HCT116 (cell line): ENCODE data around the gene CTTNBP2NL. TPM values are rescaled to one million over a fixed set of nuclear protein-coding genes. Genes with fewer than 3 reads are reported as not detected.
"Not testable (repeated sequence)": the region's sequence is repeated elsewhere in the genome, so short reads cannot be mapped to it uniquely, and the experiment has no call there.

ENCODE experiments used
- ATAC-seq: fragments of 200-7000 bp; cut with Tn5 transposase; 2 replicates; pipeline ENCODE4 v1.9.1; 2020; ENCODE audit warnings: mild to moderate bottlenecking, moderate library complexity
- BruUV-seq: library from RNA; stranded (reverse); fragments of 400-500 nt; replicated peaks from 2 replicates; lab custom pipeline; 2021; lab: Mats Ljungman, UMichigan
- CTCF ChIA-PET: fragments of 300-600 bp; sonication (Branson Sonifier 250); formaldehyde crosslinking; loops from one replicate; lab custom pipeline; 2021; ENCODE audit warnings: antibody characterized with exemption; lab: Charles Lee
- POLR2A ChIA-PET: fragments of 300-600, 350-600 bp; sonication (Branson Sonifier 250); formaldehyde crosslinking; loops from one replicate; lab custom pipeline; 2021; ENCODE audit warnings: antibody characterized with exemption; lab: Charles Lee
- RAD21 ChIA-PET, 2 experiments: fragments of 300-600 bp; sonication (Branson Sonifier 250); formaldehyde crosslinking; loops; one replicate each; lab custom pipeline; 2023; ENCODE audit warnings: low total read pairs in 2 of 2; ENCODE audit not compliant: uncharacterized antibody in 2 of 2, unreplicated experiment in 2 of 2, low non-redundant PET in 1 of 2; lab: Charles Lee
- DNase-seq: peaks from one replicate; pipeline ENCODE4 v3.0.0-alpha.2; 2010; ENCODE audit warnings: low read depth, low spot score
- H2AFZ ChIP-seq: fragments of 200-600 bp; shearing (Covaris generic), sonication (generic); 2 replicates; pipeline ENCODE4 v1.6.1; 2017; ENCODE audit warnings: low read depth, mixed run types, mixed read lengths, antibody characterized with exemption, low read length; ENCODE audit not compliant: poor library complexity, severe bottlenecking
- H3K27ac ChIP-seq: 2 replicates; pipeline ENCODE4 v1.5.1; 2012; ENCODE audit warnings: low read depth, low read length
- H3K27me3 ChIP-seq: fragments of 200-600 bp; sonication (generic); 2 replicates; pipeline ENCODE4 v1.6.1; 2016; ENCODE audit warnings: mixed run types, low read length, mixed read lengths; ENCODE audit not compliant: insufficient read depth
- H3K36me3 ChIP-seq, 2 experiments: fragments of 200-500 bp in 1 of 2; fragments of 200-600 bp in 1 of 2; sonication (Bioruptor generic) in 1 of 2; sonication (generic) in 1 of 2; 2 replicates each; pipeline versions ENCODE4 v1.5.1 to v1.6.1; 2014 to 2016; ENCODE audit warnings: low read length in 2 of 2, inconsistent platforms in 1 of 2, mixed read lengths in 1 of 2, mixed run types in 1 of 2; ENCODE audit not compliant: insufficient read depth in 2 of 2, control insufficient read depth in 1 of 2
- H3K4me1 ChIP-seq, 2 experiments: fragments of 200-600 bp in 1 of 2; sonication (generic) in 1 of 2; 2 replicates each; pipeline versions ENCODE4 v1.5.1 to v1.6.1; 2012 to 2017; ENCODE audit warnings: low read length in 2 of 2, inconsistent platforms in 1 of 2, mild to moderate bottlenecking in 1 of 2, mixed read lengths in 1 of 2, mixed run types in 1 of 2, moderate library complexity in 1 of 2; ENCODE audit not compliant: insufficient read depth in 2 of 2, control insufficient read depth in 1 of 2
- H3K4me2 ChIP-seq: fragments of 200-600 bp; sonication (generic); 2 replicates; pipeline ENCODE4 v1.6.1; 2017; ENCODE audit warnings: mixed run types, low read length, mixed read lengths
- H3K4me3 ChIP-seq, 2 experiments: fragments of 200-600 bp in 1 of 2; sonication (generic) in 1 of 2; replicated peaks in 1 of 2; 2 replicates each; pipeline ENCODE4 v1.5.1; 2011 to 2016; ENCODE audit warnings: low read length in 2 of 2, control low read depth in 1 of 2, low read depth in 1 of 2, mild to moderate bottlenecking in 1 of 2, mixed read lengths in 1 of 2, mixed run types in 1 of 2
- H3K79me2 ChIP-seq: fragments of 200-600 bp; sonication (generic); 2 replicates; pipeline ENCODE4 v1.6.1; 2017; ENCODE audit warnings: mild to moderate bottlenecking, mixed run types, low read length, moderate library complexity, mixed read lengths; ENCODE audit not compliant: insufficient read depth
- H3K9ac ChIP-seq: fragments of 200-600 bp; sonication (generic); 2 replicates; pipeline ENCODE4 v1.6.1; 2016; ENCODE audit warnings: low read length, mixed read lengths
- H3K9me2 ChIP-seq: fragments of 200-600 bp; sonication (generic), shearing (Covaris generic); 2 replicates; pipeline ENCODE4 v1.6.1; 2017; ENCODE audit warnings: mixed run types, mild to moderate bottlenecking, moderate library complexity; ENCODE audit not compliant: insufficient read depth
- H3K9me3 ChIP-seq, 2 experiments: fragments of 200-500 bp in 1 of 2; fragments of 200-600 bp in 1 of 2; sonication (Bioruptor generic) in 1 of 2; sonication (generic) in 1 of 2; 2 replicates each; pipeline ENCODE4 v1.6.1; 2014 to 2017; ENCODE audit warnings: low read length in 2 of 2, mixed read lengths in 2 of 2, inconsistent platforms in 1 of 2, low read depth in 1 of 2, mild to moderate bottlenecking in 1 of 2, mixed run types in 1 of 2, moderate library complexity in 1 of 2; ENCODE audit not compliant: control insufficient read depth in 1 of 2, insufficient read depth in 1 of 2
- H4K20me1 ChIP-seq: fragments of 200-600 bp; sonication (generic), shearing (Covaris generic); 2 replicates; pipeline ENCODE4 v1.6.1; 2017; ENCODE audit warnings: mixed run types, mild to moderate bottlenecking, moderate library complexity; ENCODE audit not compliant: insufficient read depth
- EGR1 ChIP-seq: IDR thresholded peaks from 2 replicates; pipeline ENCODE4 v1.6.1; 2012; ENCODE audit warnings: low read depth
- EZH2 ChIP-seq: fragments of 200-600 bp; sonication (generic); IDR thresholded peaks from 2 replicates; pipeline ENCODE4 v1.6.1; 2017; ENCODE audit warnings: antibody characterized with exemption, mixed run types
- FOSL1 ChIP-seq: IDR thresholded peaks from 2 replicates; pipeline ENCODE4 v1.6.1; 2012; ENCODE audit warnings: low read depth
- POLR2AphosphoS5 ChIP-seq: IDR thresholded peaks from 2 replicates; pipeline ENCODE4 v1.6.1; 2011; ENCODE audit warnings: mild to moderate bottlenecking, low read depth, low read length, moderate library complexity
- TCF7L2 ChIP-seq: IDR thresholded peaks from 2 replicates; pipeline ENCODE4 v1.7.0; 2011; ENCODE audit warnings: borderline replicate concordance, inconsistent platforms; ENCODE audit not compliant: insufficient read depth, insufficient read length; ENCODE audit errors: extremely low read depth
- ZBTB33 ChIP-seq: IDR thresholded peaks from 2 replicates; pipeline ENCODE4 v1.6.1; 2011; ENCODE audit warnings: mild to moderate bottlenecking, low read length, moderate library complexity; ENCODE audit not compliant: insufficient replicate concordance; ENCODE audit errors: extremely low read depth
- ZNF274 ChIP-seq: fragments of 200-500 bp; sonication (Bioruptor generic); IDR thresholded peaks from 2 replicates; pipeline ENCODE4 v1.6.1; 2014; ENCODE audit warnings: mild to moderate bottlenecking, low read depth, low read length, inconsistent platforms
- intact Hi-C: fragments of 100-400 bp; cut with micrococcal nuclease; formaldehyde crosslinking; loops from 2 replicates; pipeline ENCODE4 v1.10.0; 2022
- total RNA-seq: library from RNA; stranded (reverse); gene quantifications from one replicate; pipeline ENCODE4 v1.2.1, GENCODE V29; 2021; ENCODE audit not compliant: unreplicated experiment

CTTNBP2NL gene
- total RNA-seq, 1 experiment from 2014 or later = 18.0 TPM

- CTCF ChIA-PET, H3K4me3 ChIP-seq, H3K27ac ChIP-seq, H3K9ac ChIP-seq, H3K79me2 ChIP-seq, H3K36me3 ChIP-seq, H3K9me3 ChIP-seq, H3K9me2 ChIP-seq, H2AFZ ChIP-seq, BruUV-seq, DNase-seq, H3K27me3 ChIP-seq, intact Hi-C loops, RAD21 ChIA-PET, H4K20me1 ChIP-seq, H3K4me2 ChIP-seq, H3K4me1 ChIP-seq, ATAC-seq, POLR2A ChIA-PET: not testable (repeated sequence)
Measured at GRCh38 chr1:112423666-112424065, 27.7 kb downstream of the CTTNBP2NL start.

- no peaks in the 10 kb centered on the region for H3K4me1 ChIP-seq
- no peak overlapping the region for H3K9ac ChIP-seq
- no peaks in the 10 kb centered on the region for H3K79me2 ChIP-seq
- no peaks in the 10 kb centered on the region for H3K9me2 ChIP-seq
- BruUV-seq = no TSS peak
- no peaks in the 10 kb centered on the region for H3K27me3 ChIP-seq
- H3K36me3 ChIP-seq = no peaks in the 10 kb centered on the region
- H3K4me3 ChIP-seq = no peak overlapping the region
- POLR2A ChIA-PET = no interaction called here
- TF ChIP-seq ZBTB33 (no peak), TCF7L2 (no peak), FOSL1 (no peak), POLR2AphosphoS5 (no peak), EZH2 (no peak), EGR1 (no peak), ZNF274 (no peak)
- CTCF ChIA-PET = no interaction called here
- H2AFZ ChIP-seq = no peak overlapping the region
- ATAC-seq = no peak
- H3K27ac ChIP-seq = no peak overlapping the region
- intact Hi-C loops = no loop called here
- RAD21 ChIA-PET = no interaction called here
- no peak overlapping the region for H3K4me2 ChIP-seq
- DNase-seq = no peak
- H3K9me3 ChIP-seq = no peaks in the 10 kb centered on the region
- no peaks in the 10 kb centered on the region for H4K20me1 ChIP-seq
Measured at GRCh38 chr1:112429749-112430148, 33.7 kb downstream of the CTTNBP2NL start.
